Breast epithelium (tissue), 3 donors: ENCODE results near the gene CADPS.

ENCODE experiments used
- CTCF ChIP-seq, 3 donors: fragments of 450-650 bp; IDR thresholded peaks; one replicate each; pipeline ENCODE4 v1.5.1; 2016 to 2017; ENCODE audit warnings: antibody characterized with exemption in 3 of 3, mild to moderate bottlenecking in 3 of 3, moderate library complexity in 3 of 3
- POLR2A ChIP-seq: fragments of 450-650 bp; IDR thresholded peaks from one replicate; pipeline ENCODE4 v1.6.1; 2016; ENCODE audit warnings: antibody characterized with exemption, mild to moderate bottlenecking, moderate library complexity
- POLR2AphosphoS5 ChIP-seq, 3 donors: sonication (generic); formaldehyde crosslinking; IDR thresholded peaks; one replicate each; pipeline ENCODE4 v1.6.1; 2017; ENCODE audit warnings: antibody characterized with exemption in 3 of 3

GRCh38 chr3:62356356-62356755 is 518.9 kb downstream of the CADPS start:
- TF ChIP-seq CTCF (IDR thresholded peaks at IDR 0.05) (no peak), POLR2AphosphoS5 (IDR thresholded peaks at IDR 0.05) (no peak), POLR2A (no peak)
